Stomach (tissue), 9 donors: ENCODE results near the gene SDHB. TPM values are rescaled to one million over a fixed set of nuclear protein-coding genes. Genes with fewer than 3 reads are reported as not detected.

Experiments used
- DNase-seq, 2 donors: peaks; one replicate each; pipeline versions ENCODE4 v3.0.0 to v3.0.0-alpha.2; 2013 to 2019
- H3K27ac ChIP-seq, 5 donors: fragments of 200-600 bp in 4 of 5; sonication (generic) in 4 of 5; one replicate each; pipeline ENCODE4 v1.5.1; 2013 to 2019; ENCODE audit warnings: mild to moderate bottlenecking in 1 of 5, moderate library complexity in 1 of 5
- H3K27me3 ChIP-seq, 3 donors: fragments of 200-600 bp; sonication (generic); one replicate each; pipeline ENCODE4 v1.5.1; 2017 to 2019; ENCODE audit warnings: mixed run types in 1 of 3
- H3K36me3 ChIP-seq, 4 donors: fragments of 200-600 bp; sonication (generic); 1 replicate in 3 of 4; 2 replicates in 1 of 4; pipeline ENCODE4 v1.5.1; 2016 to 2019
- H3K4me1 ChIP-seq, 4 donors: fragments of 200-600 bp; sonication (generic); one replicate each; pipeline ENCODE4 v1.5.1; 2016 to 2019
- H3K4me3 ChIP-seq, 4 donors: fragments of 200-600 bp; sonication (generic) in 3 of 4; one replicate each; pipeline ENCODE4 v1.5.1; 2016 to 2019; ENCODE audit warnings: mild to moderate bottlenecking in 1 of 4
- H3K9me3 ChIP-seq, 4 donors: fragments of 200-600 bp; sonication (generic); one replicate each; pipeline ENCODE4 v1.5.1; 2016 to 2019
- EP300 ChIP-seq: sonication (generic); formaldehyde crosslinking; IDR thresholded peaks from one replicate; pipeline ENCODE4 v1.6.1; 2017; ENCODE audit warnings: antibody characterized with exemption
- POLR2A ChIP-seq, 4 donors: fragments of 450-650 bp; IDR thresholded peaks; one replicate each; pipeline ENCODE4 v1.6.1; 2016; ENCODE audit warnings: antibody characterized with exemption in 4 of 4, control low read depth in 2 of 4, mild to moderate bottlenecking in 1 of 4, moderate library complexity in 1 of 4
- POLR2AphosphoS5 ChIP-seq, 3 donors: sonication (generic); formaldehyde crosslinking; IDR thresholded peaks; one replicate each; pipeline ENCODE4 v1.6.1; 2016; ENCODE audit warnings: antibody characterized with exemption in 3 of 3
- WGBS, 5 donors: extraction: QIAGEN DNeasy Blood & Tissue Kit in 3 of 5; methylation state at CpG; one replicate each; pipeline versions ENCODE4 v1.1.5 to v1.1.7; 2013 to 2018; 5-methylcytosine and 5-hydroxymethylcytosine counted together
- intact Hi-C: fragments of 100-400 bp; cut with DNase I; formaldehyde crosslinking; loops from one replicate; pipeline ENCODE4 v1.15.1; 2023; ENCODE audit warnings: low total_unique reads
- polyA plus RNA-seq, 3 donors: library from polyadenylated mRNA; stranded (reverse); fragments of 200-250 nt; gene quantifications; one replicate each; pipeline ENCODE4 v1.2.3, GENCODE V29; 2013
- total RNA-seq, 5 donors: library from RNA; depleted of rRNA; stranded (reverse); fragments of >200 nt; gene quantifications; one replicate each; pipeline versions ENCODE4 v1.1.0 to v1.2.3, GENCODE V29; 2014 to 2016
- TF ChIP-seq, protein P1 (sequence below), 7 experiments: fragments of 450-650 bp in 4 of 7; fragments of 200-600 bp in 3 of 7; sonication (generic) in 3 of 7; IDR thresholded peaks; one replicate each; pipeline ENCODE4 v1.5.1; 2016 to 2019; ENCODE audit warnings: antibody characterized with exemption in 7 of 7, control low read depth in 2 of 7, mild to moderate bottlenecking in 1 of 7
- donor health status: healthy with polysubstance abuse.
- donor health status: Bipolar disorder and iron deficiency.
- donor health status: healthy.

The SDHB gene
- total and polyA plus RNA-seq, 8 donors = 42.6 to 246 (median 121) TPM

DNA sequence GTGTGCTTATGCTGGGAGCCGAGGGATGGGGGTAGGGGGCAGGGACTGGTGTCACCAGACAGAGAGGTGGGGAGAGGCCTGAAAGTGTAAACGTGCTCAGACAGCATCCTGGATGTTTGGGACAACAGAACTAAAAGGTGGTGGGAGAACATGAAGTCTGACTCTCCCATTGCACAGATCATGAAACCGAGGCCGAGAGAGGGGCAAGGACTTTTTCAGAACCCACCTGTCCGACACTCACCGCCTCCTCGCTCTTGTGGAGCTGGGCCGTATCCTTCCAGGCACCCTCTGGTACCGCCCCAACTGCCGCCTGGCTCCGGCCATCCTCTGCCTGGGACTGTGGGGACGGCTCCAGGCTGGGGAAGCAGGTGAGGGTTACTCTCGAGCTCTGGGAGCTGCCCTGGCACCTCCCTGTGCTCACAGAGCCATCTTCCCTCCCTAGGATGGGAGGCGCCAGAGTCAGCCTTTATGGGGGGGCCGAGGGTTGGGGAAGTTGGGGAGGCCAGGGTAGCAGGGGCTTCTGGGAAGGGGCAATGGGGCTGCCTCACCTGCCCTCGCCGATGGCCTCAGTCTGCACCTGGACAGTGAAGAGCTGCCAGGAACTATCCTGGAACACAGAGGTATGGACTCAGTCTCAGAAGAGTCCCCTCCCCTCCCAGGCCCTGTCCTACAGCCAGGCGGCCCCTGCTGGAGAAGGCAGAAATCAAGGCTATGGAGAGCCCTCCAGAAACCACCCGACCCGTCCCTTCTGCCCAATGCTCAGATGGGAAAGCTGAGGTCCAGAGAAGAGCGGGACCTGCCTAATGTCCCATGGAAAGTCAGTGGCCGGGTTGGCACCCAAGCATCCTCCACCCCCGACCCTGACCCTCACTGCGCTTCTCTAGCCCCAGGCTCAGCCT, 49.1 kb downstream of the SDHB start:
- Histone ChIP-seq H3K4me1 (peaks cover under 1 to 7% (median 3%) of the 10 kb centered on the region in 4 donors), H3K9me3 (no peaks in the 10 kb centered on the region), H3K4me3 (no peak overlapping the region), H3K27me3 (no peaks in the 10 kb centered on the region), H3K36me3 (peaks cover 36 to 74% (median 66%) of the 10 kb centered on the region in 4 donors), H3K27ac (no peak overlapping the region)
- intact Hi-C loops = no loop called here
- no peak for DNase-seq
- WGBS, 5 donors = 93 to 95% (median 94%) methylated on average over 20 to 24 of the region's 24 CpGs
- TF ChIP-seq POLR2AphosphoS5 (IDR thresholded peaks at IDR 0.05) = no peak
- TF ChIP-seq, protein P1, sequence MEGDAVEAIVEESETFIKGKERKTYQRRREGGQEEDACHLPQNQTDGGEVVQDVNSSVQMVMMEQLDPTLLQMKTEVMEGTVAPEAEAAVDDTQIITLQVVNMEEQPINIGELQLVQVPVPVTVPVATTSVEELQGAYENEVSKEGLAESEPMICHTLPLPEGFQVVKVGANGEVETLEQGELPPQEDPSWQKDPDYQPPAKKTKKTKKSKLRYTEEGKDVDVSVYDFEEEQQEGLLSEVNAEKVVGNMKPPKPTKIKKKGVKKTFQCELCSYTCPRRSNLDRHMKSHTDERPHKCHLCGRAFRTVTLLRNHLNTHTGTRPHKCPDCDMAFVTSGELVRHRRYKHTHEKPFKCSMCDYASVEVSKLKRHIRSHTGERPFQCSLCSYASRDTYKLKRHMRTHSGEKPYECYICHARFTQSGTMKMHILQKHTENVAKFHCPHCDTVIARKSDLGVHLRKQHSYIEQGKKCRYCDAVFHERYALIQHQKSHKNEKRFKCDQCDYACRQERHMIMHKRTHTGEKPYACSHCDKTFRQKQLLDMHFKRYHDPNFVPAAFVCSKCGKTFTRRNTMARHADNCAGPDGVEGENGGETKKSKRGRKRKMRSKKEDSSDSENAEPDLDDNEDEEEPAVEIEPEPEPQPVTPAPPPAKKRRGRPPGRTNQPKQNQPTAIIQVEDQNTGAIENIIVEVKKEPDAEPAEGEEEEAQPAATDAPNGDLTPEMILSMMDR (IDR thresholded peaks at IDR 0.05) = no peak
- no peak for TF ChIP-seq EP300
- TF ChIP-seq POLR2A (IDR thresholded peaks at IDR 0.05) = no peak

GRCh38 chr1:17002524-17002902, 51.3 kb downstream of the SDHB start:
- no peak for TF ChIP-seq POLR2A (IDR thresholded peaks at IDR 0.05)
- TF ChIP-seq, protein P1 (IDR thresholded peaks at IDR 0.05) = no peak
- TF ChIP-seq EP300 = no peak
- TF ChIP-seq POLR2AphosphoS5 (IDR thresholded peaks at IDR 0.05) = no peak
- Histone ChIP-seq H3K27me3 (no peaks in the 10 kb centered on the region), H3K9me3 (no peaks in the 10 kb centered on the region), H3K36me3 (peaks cover 41 to 96% (median 88%) of the 10 kb centered on the region in 4 donors), H3K27ac (no peak overlapping the region), H3K4me3 (no peak overlapping the region), H3K4me1 (no peaks in the 10 kb centered on the region)
- intact Hi-C loops = no loop called here
- WGBS, 5 donors = 89 to 98% (median 95%) methylated on average over 4 of the region's 4 CpGs
- no peak for DNase-seq

- TF ChIP-seq, protein P1 (IDR thresholded peaks at IDR 0.05) = no peak
- no peak for TF ChIP-seq EP300
- WGBS, 5 donors = 92 to 97% (median 95%) methylated on average over 12 to 19 of the region's 19 CpGs
- no peaks in the 10 kb centered on the region for H3K27me3 ChIP-seq
- no peaks in the 10 kb centered on the region for H3K4me1 ChIP-seq
- no peak overlapping the region for H3K4me3 ChIP-seq
- peaks cover 41 to 99% (median 93%) of the 10 kb centered on the region in 4 donors for H3K36me3 ChIP-seq
- no peak for DNase-seq
- no peaks in the 10 kb centered on the region for H3K9me3 ChIP-seq
- intact Hi-C loops = no loop called here
- no peak overlapping the region for H3K27ac ChIP-seq
Measured at GRCh38 chr1:17001760-17002523, 51.9 kb downstream of the SDHB start.

DNA sequence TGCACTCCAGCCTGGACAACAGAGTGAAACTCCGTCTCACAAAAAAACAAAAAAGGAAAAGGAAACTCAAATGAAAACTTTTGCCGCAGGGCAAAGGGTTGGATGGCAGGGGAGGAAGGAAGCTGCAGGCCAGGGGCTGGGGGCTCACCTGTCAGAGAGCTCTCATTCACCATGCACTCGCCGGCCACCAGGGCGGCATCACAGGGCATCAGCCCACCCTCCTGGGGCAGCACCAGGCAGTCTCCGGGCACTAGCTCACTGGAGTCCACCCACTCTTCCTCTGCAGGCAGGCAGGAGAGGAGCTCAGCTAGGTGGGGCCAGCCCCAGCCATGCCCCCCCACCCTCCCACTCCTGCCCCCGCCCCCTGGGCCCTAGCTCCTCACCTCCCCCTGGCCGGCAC, 54.0 kb downstream of the SDHB start:
- H3K36me3 ChIP-seq = peaks cover 39 to 100% (median 99%) of the 10 kb centered on the region in 4 donors
- WGBS, 5 donors = 92 to 95% (median 93%) methylated on average over 6 to 8 of the region's 8 CpGs
- DNase-seq = no peak
- H3K4me1 ChIP-seq = no peaks in the 10 kb centered on the region
- H3K9me3 ChIP-seq = no peaks in the 10 kb centered on the region
- H3K27me3 ChIP-seq = no peaks in the 10 kb centered on the region
- H3K27ac ChIP-seq = no peak overlapping the region
- H3K4me3 ChIP-seq = no peak overlapping the region
- intact Hi-C loops = no loop called here
- TF ChIP-seq, protein P1 (IDR thresholded peaks at IDR 0.05) = no peak
- TF ChIP-seq POLR2A (IDR thresholded peaks at IDR 0.05) (no peak), POLR2AphosphoS5 (IDR thresholded peaks at IDR 0.05) (no peak), EP300 (no peak)
